ENCODE data around the gene OBSCN.

The OBSCN gene

DNA sequence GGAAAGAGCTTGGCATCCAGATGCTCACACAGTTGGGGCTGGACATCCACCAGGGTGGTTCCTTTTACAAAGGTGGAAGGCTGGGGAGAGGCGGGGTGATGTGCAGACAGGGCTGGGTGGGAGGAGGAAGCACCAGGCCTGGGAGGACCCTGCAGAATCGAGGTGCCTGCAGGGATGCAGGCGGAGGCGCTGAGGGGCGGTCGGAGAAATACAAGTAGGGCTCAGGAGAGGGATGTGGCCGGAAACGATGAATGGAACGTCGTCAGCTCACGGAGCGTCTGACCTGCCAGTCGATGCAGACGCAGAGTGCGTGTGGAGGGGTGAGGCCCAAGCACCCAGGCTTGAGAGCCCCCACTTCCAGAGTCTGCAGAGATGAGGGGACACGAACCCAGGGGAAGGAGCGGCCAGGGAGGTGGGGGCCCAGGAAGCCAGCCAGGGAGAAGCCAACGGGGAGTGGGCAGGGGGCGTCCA, 135.4 kb downstream of the OBSCN start:
- no peak for DNase-seq (ENCODE audit: low read depth)

DNA sequence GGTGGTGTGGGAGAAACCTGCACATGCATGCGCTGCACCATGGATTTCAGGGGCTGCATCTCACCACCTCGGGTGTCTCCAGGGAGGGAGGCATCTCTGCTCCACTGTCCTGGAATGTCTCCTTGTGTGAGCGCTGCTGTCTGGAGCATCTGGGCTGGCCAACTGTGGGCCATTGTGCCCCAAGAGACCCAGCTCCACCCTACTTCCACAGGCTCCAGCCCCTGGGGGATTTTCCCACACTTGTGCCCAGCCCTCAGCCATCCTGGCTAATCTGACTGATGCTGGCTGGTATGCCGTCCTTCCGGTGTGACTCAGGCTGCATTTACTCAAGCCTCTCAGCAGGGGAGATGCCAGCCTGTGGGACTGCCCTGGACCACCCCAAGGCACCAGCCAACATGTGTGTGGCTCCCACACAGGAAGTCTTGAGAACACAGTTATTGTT, 136.8 kb downstream of the OBSCN start:
- DNase-seq (ENCODE audit: low read depth) = no peak

DNA sequence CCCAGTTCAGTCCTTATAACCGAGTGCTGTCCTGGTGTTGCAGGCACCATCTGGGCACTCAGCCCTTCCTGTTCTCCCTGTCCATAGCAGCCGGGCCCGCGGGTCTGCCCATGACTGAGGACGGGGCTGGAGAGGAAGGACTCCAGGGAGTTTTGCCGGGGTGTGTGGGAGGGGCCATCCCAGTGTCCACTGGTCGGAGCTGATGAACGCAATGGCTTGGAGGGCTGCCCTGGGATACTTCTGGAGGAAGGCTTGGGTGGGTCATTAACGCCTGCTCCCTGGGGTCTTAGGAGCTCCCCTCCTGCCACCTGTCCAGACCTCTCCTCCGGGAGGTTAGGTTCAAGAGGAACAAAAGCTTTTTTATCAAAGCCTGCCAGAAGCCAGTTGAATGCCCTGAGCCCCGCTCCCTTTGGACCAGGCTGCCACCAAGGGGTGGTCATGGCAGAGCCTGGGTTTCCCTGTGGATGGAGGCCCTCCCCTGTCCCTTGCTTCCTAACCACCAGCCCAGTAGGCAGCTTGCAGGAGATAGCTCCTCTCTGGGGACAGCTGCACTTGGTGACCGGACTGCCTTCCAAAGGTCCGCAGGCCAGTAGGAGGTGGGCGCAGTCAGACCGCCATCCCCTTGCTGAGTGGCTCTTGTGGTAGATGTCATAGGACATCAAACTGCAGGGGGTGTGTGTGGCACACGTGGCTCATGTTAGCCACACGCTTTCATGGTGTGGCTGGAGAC, 137.5 kb downstream of the OBSCN start:
- DNase-seq (ENCODE audit: low read depth) = no peak

DNA sequence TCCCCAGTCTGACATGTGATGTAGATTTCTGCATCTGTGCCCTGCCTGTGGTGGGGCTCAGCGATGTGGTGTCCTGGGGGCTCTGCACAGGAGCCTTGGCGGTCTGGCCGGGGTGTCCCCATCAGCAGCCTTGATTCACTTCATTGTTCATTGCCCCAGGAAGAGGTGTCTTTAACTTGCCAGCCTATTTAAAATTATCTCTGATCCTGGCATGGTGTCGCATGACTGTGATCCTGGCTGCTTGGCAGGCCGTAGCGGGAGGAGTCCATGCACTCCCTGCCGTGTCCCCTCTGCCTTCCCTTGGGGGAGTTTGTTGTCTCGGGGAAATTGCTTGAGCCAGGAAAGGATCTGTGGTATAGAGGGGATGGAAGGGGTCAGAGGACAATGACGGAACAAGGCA, 138.9 kb downstream of the OBSCN start:
- no peak for DNase-seq (ENCODE audit: low read depth)

DNA sequence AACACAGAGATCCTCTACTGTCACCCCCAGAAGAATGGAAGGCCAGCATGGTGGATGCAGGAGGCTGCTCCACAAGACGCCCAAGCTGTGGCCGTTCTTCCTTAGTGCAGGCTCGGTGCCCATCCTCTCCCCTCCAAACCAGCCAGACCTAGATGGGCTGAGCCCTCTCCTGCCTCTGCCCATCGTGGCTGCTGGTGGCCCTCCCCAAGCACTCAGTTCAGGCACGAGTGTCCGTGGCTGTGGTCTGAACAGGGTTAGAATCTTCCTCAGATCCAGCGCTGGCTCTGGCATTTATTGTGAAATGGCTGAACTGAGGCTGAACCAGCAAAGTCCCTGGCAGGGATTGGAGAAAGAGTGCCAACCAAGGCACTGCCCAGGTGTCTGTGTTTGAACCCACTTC, 139.3 kb downstream of the OBSCN start:
- no peak for DNase-seq (ENCODE audit: low read depth)

DNA sequence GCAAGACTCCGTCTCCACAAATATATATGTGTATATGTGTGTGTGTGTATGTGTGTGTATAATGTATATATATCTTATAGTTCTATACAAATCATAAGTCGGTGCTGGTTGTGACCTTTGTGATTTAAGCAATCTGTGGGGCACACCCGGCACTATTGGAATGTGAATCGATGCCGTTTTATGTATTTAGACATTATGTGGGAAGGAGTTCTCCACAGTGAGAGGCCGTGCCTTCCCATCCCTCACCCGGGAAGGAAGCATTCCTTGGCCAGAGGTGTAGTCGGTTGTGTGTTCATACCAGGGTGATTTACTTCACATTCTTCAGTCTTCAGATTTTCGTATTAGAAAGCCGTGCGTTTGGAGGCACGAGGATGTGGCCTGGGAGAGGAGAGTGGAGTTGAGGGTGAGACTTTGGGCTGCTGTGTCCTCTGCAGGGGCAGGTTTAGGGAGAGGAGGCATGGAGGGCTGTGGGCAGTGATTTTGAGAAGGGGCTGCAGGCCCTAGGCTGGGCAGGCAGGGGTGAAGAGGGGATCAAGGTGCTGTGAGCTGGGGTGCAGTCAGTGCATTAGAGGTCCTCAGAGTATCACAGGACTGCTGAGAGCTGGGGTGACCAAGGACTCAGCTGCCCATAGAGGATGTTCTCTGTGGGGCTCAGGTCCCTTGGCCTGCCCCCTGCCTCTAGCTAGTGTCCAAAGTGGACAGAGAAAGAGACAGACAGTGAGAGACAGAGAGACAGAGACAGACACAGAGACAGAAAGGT, 141.0 kb downstream of the OBSCN start:
- no peak for DNase-seq (ENCODE audit: low read depth)

DNA sequence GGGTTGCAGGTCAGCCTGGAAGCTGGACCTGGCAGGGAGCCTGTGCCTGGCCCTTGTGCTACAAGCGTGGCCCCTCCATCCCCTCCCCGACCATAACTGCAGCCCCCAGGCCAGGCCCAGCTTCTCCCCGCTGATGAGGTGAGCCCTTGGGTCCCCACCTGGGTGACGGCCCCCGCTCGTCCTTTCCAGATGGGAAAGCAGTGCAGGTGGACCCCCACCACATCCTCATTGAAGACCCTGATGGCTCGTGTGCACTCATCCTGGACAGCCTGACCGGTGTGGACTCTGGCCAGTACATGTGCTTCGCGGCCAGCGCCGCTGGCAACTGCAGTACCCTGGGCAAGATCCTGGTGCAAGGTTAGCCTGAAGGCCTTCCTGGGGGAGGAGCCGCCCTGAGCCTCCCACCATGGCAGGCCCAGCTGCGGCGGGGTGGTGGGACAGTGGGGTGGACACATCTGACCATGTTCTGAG, 141.9 kb downstream of the OBSCN start:
- DNase-seq (ENCODE audit: low read depth) = no peak

DNA sequence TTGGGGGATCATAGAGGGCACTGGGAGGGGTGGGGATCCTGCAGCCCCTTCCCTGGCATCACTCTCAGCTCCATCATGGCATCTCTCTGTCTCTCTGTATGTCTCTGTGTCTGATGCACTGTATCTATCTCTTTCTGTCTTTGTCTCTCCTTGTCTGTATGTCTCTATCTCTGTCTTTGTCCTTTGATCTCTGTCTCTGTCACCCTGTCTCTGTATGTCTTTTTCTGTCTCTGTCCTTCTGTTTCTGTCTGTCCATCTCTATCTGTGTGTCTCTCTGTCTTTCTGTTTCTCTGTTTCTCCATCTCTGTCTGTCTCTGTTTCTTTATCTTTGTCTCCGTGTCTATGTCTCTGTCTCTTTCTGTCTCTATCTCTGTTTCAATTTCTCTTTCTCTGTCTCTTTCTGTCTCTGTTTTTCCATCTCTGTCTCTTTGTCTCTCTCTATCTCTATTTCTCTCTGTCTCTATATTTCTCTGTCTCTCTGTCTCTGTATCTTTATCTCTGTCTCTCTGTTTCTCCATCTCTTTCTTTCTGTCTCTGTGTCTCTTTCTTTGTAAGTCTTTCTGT, 142.4 kb downstream of the OBSCN start:
- DNase-seq (ENCODE audit: low read depth) = no peak

DNA sequence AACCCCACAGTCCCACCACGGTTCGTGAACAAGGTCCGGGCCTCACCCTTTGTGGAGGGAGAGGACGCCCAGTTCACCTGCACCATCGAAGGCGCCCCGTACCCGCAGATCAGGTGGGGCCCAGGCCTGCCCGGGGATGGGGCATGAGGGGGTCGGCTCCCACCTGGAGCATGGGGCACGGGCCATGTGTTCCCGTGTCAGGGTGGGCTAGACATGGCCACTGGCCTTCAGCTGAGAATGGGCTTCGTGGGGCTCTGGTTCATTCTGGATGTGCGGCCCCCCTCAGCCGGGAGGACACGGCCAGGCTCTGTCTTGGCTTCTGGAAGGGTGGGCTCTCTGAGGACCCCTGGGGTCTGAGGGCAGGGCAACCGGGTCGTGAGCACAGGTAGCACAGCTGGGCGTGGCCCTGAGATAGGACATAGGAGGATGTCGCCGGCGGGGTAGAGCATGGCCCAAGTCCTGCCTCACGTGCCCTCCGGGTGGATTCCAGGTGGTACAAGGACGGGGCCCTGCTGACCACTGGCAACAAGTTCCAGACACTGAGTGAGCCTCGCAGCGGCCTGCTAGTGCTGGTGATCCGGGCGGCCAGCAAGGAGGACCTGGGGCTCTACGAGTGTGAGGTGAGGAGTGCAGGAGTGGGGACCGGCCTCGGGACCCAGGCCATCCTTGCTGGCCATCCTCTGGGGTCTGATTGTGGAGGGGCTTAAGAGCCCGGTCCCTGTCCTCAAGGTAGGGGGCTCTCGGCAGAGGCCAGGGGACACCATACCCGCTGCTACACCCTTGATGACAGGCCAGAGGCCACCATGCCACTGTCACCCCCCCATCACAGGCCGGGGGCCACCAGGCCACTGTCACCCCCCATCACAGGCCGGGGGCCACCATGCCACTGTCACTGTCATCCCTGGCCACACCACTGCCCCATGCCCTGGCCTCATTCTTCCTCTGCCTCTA, 143.3 kb downstream of the OBSCN start:
- DNase-seq (ENCODE audit: low read depth) = no peak

DNA sequence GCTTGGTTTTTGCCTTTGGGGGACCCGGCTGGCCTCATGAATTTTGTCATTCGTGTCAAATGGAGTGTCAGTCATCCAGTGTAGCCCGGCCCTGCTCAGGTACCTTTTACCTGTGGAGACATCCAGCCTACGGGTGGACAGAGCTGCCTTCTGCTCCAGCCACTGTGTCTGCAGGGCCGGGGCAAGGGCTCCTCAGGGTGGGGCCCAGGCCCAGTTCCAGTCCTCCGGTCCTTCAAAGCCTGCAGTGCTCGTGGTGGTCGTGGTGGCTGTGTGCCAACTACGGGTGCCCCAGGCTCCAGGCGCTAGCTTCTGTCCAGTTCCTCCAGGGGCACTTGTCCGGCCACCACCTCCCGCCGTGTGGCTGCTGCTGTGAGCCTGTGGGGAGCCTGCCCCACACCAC, 144.0 kb downstream of the OBSCN start:
- DNase-seq (ENCODE audit: low read depth) = no peak

DNA sequence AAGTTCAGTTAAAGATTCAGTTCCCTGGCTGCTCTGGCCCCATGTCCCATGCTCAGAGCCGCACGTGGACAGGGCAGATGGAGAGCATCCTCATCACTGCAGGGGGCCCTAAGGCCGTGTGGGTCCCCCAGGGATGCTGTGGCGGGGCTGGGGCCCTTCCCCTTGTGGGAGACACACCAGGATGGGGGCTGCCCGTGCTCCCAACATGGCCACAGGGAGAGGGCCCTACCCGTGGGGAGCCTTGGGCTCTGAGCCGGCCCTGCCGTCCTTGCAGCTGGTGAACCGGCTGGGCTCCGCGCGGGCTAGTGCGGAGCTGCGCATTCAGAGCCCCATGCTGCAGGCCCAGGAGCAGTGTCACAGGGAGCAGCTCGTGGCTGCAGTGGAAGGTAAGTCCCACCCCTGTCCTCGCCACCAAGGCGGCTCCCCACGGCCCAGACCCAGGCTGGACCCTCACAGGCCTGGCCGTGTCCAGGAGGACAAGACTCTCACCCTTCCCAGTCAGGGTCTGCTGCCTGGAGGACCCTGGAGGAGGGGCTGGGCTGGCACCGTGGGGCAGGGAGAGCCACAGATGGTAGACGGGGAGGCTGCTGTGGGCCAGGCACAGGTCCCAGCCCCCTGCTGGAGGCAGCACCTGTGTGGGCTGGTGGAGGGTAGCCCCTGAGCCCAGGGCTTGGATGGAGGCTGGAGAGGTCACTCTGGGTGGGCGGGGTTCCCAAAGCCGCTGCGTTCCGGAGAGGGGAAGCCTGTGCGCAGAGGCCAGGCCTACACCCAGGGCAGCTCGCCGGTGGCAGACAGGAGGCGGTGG, 145.0 kb downstream of the OBSCN start:
- DNase-seq (ENCODE audit: low read depth) = no peak

DNA sequence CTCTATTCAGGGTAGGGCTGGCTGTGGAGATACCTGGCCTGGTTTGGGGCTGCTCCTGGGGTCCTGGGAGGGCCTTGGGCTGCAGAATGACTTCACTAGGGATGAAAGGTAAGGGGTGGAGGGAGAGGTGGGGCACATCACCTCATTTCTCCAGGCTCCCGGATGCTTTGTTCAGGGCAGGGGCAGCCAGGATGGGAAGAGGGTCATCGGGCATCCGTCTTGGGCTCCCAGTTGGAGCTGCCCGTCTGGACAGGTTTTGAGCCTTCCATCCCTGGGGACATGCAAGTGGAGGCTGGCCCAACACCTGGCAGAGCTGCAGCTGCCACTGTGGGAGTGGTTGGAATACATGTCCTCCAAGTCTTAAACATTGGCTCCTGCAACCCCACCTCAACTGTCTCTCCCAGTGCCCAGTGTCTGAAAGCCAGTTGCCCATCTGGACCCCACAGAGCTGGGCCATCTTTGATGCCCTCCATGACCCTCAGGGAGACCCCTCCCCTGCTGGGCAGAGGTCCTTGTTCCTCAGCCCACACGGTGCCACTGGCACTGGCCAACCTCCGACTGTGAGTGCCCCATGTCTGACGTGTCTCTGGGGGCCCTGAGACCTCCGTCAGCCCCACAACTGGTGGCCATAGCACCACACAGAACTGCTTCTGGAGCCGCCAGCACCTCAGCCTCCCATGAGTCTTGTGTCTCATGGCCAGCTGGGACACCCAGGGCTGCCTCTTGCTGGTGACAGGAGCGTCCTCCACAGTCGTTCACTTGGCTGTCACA, 145.9 kb downstream of the OBSCN start:
- DNase-seq (ENCODE audit: low read depth) = no peak

DNA sequence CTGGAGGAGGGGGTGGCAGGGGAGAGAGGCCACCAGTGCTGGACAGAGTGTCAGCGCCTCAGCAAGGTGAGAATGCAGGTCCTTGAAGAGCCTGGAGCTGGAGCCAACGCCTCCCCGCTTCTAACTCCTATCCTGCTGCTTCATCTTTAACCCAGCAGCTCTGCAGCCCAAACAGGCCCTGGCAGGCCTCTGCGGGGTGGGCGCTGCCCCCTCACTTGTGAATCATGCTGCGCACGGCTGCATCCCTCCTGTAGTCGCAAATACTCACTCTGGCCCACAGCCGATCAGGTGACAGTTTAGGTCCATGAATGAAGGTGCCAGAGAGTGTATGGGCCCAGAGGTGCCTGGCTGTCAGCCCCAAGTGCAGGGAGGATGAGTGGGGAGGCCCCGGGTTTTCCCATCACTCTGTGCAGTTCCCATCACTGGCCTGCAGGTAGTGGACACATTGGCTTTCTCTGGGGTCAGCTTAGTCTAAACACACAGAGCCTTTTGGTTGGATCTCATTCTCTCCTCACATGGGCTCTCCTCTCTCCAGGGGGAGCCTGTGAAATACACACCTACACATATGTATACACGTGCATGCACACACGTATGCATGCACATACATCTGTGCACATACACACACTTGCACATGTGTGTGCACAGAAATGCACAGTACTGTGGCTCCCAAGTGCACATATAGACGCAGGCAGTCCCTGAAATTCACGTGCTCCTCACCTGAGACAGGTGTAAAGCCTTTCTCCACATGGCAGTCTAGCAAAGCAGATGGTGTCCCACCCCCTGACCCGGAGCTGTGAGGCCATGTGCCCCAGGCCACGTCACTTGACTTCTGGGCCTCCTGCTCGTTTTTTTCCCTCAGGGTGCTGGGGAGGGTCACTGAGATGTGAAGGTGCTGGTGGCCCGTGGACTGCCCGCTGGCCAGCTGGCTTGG, 146.8 kb downstream of the OBSCN start:
- DNase-seq (ENCODE audit: low read depth) = no peak

DNA sequence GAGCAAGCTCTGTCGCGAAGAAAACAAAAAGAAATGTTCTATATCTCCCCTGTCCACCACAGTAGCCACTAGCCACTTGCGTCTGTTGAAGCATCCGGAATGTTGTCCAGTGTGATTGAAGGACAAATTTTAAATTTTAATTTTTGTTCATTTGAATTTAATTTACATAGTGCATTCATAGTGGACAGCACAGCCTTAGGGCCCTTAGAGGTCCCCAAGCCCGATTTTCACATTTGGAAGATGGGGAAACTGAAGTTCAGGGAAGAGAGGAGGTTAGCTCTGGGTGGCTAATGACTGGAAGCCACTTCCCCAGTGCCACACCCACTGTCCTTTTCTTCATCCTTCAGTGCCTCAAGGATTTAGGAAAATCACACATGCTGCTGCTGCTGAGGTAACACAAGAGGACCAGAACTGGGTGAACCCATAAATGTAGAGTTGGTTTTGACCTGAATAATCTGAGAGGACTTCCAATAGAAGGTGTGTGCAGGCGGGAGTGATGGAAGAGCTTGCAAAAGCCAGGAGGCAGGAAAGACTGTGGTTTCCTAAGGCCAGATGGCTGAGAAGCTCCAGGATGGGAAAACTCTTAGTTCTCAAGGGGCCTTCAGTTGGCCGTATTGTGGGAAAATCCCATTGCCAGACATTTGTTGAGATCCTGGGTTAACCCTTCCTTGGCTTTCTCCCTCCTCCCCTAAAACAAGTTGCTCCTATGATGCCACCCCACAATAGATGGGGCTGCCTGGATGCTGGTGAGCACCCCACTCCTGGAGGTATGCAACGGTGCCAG, 149.2 kb downstream of the OBSCN start:
- no peak for DNase-seq (ENCODE audit: low read depth)

DNA sequence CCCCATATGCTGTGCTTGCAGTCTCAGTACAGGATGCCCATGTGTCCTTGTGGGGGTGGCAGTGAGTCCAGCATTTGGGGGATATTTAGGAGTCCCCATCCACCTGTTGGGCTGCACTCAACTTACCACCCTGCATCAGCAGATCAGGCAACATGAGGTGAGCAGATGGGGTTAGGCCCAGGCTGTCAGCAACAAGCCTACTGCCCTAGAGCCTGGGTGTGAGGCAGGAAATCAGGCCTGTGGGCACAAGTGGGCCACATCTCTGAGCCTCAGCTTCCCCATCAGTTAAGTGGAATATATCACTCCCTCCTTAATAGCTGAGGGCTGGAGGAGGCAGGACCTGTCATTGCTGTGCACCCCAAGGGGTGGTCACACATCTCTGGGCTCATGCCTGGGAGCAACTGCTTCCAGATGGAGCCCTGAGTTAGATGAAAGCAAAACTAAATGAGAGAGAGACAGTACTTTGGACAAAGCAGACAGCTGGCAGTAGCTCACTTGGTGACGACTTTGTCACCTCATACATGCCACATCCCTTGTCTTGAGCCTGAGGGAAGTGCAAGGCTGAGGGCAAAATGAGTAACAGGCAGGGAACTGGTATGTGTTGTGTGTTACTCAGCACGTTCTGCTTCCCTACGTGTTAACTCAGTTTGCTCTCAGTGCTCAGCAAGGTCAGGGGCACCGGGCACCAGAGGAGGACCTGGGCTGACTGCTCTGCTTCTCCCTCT, 150.4 kb downstream of the OBSCN start:
- DNase-seq (ENCODE audit: low read depth) = no peak

DNA sequence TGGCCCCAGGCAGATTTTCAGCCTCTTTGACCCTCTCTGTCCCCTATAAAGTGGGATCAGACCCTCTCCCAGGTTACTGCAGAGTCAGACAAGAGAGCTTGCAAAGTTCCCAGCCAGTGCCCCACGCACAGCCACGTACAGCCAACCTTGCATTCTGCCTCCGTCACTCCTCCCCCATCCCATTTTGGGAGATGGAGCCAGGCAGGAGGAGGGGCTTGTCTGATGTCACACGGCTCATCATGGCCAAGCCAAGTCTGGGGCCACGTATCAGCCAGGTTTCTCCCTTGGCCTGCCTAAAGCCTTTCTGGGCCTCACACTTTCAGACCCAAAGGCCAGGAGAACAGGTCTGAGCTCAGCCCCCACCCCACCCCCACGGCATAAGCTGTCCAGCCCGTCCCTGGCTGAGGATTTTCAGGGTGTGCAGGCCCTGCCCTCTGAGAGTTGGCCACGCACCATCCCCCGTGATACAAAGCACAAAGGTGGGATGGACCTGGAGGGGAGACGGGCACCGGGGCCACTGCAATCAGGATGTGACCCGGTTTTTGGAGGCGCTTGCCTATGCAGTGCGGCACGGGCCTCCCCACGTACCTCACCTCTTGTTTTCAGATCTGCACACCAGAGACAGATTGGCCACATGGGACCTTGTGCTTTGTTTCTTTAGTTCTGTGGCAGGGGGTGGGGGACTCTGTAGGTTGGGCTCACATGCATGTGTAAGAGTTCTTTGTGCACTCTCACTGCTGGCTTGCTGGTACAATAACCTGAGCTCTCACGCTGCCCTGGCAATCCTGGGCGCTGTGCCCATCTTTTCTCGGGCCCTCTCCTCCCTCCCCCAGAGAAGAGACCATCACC, 151.1 kb downstream of the OBSCN start:
- DNase-seq (ENCODE audit: low read depth) = no peak

Data from stimulated activated CD8-positive, alpha-beta memory T cell treated with anti-CD3 and anti-CD28 coated beads, Interleukin-7, amount 100 ng/mL, for 24 hours (primary cell).